ENCODE data around the gene AMDHD1.
A peak's percentile ranks its signal among the peaks of the same experiment; 100 is the strongest.

AMDHD1 gene

DNA sequence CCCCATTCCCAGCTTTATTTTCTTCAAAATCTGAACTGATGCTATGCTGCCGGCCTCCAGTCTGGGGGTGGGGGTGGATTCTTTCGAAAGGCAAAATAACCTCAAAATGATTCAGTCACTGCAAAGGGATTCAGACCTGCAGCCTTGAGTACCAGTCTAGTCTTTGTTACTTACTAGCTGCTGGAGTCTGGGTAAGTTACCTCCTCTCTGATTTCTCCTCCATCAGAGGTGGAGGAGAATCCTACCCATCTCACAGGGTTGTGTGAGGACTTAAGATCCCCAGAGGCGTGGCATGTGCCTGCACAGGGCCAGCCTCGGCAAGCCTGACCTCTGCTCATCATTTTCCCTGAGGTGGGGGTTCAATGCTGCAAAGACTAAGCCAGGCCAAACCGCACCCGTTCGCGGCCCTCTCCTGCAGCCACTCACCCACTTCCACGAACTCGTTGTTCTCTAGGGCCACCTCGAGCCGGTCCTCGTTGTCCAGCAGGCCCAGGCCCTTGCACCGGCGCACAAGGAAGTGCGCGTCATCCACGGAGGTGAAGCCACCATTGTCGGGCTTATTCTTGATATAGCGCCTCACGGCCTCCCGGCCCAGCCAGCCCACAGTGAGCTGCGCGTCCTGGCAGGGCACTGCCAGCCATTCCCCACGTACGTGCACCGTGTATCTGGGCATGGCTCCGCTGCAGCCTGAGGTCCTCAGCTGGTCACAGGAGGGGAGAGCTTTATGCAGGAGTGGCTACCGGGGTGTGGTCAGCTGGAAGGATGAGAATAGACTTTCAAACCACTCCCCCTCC lies 52.3 kb downstream of the AMDHD1 start:
- TF ChIP-seq FOXP2 (optimal IDR thresholded peaks at IDR 0.05; ENCODE audit: control extremely low read depth, extremely low read length, insufficient read depth) = no peak
- no peak for TF ChIP-seq POLR2AphosphoS5 (IDR thresholded peaks at IDR 0.05; ENCODE audit: borderline replicate concordance, low read depth, low read length)
- TF ChIP-seq EZH2 (IDR thresholded peaks at IDR 0.05) = no peak
- no peak overlapping the region for H3K27ac ChIP-seq
- H3K4me3 ChIP-seq = no peak overlapping the region

DNA sequence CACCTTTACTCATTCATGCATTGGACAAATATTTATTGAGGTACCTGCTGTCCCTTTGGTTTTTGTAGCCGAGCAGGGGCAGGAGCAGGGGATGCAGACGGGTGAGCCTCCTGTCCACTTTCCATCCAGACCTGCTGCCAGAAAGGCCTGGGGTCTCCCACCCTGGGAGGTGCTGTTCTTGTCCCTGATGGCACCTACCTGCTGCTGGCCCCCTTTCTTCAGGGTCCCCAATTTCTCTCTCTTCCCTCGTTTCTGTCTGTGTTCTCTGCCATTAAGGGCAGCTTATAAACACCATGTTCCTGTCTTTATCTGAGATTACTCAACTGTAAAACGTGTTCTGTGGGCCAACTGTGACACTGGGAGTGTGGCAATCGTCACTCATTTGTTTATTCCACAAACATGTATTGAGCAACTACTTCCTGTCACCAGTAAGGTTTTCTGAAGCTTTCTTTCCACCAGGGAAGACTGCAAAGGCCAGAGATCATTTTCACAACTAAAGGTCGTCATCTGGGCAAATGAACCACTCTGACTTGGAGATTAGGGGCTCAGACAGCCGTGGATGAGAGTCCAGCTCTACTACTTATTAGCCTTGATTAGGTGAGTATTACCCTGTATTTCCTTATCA lies 53.0 kb downstream of the AMDHD1 start, which contains the start of gene HAL:
HAL (minus strand) TSS at position 311 of the 625 bp plus-strand sequence. CDS start 434 bp downstream, outside the sequence.
- no peak within 1 kb of the TSS for H3K9ac ChIP-seq (ENCODE audit: insufficient read length)
- no peak within 1 kb of the TSS for H3K4me3 ChIP-seq
- TF ChIP-seq POLR2AphosphoS5 (IDR thresholded peaks at IDR 0.05; ENCODE audit: borderline replicate concordance, low read depth, low read length) (no peak), FOXP2 (optimal IDR thresholded peaks at IDR 0.05; ENCODE audit: control extremely low read depth, extremely low read length, insufficient read depth) (no peak)
- no peak within 1 kb of the TSS for H3K27ac ChIP-seq
- no peaks in the 10 kb centered on the region for H3K36me3 ChIP-seq (ENCODE audit: insufficient read depth, low read length)
- no peaks in the 10 kb centered on the region for H3K9me3 ChIP-seq (ENCODE audit: low read depth, low read length)
- no peak for DNase-seq (ENCODE audit: low read depth, low spot score)

More for the DNA sequence above, 52.3 kb downstream of the AMDHD1 start:
- DNase-seq (ENCODE audit: low read depth, low spot score) = no peak
- no peak overlapping the region for H3K9ac ChIP-seq (ENCODE audit: insufficient read length)
- H3K36me3 ChIP-seq (ENCODE audit: insufficient read depth, low read length) = no peaks in the 10 kb centered on the region
- no peaks in the 10 kb centered on the region for H3K9me3 ChIP-seq (ENCODE audit: low read depth, low read length)

DNA sequence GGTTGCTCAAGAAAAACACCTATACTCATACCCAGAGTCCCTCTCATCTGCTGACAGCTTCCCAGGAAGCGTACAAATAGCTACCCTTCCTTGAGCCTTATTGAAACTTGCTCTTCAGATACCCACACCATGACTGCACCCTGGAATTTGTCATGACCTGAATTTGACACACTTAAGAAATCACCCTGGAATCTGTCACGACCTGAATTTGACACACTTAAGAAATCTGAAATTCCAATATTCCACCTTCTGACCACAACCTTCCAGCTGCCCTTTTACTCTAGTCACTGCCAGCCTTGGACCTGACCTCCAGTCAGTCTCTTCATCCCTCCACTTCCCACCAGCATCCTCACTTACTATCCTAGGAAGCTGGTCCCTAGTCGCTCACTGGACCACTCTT lies 54.1 kb downstream of the AMDHD1 start:
- Histone ChIP-seq H3K9me3 (ENCODE audit: low read depth, low read length) (no peaks in the 10 kb centered on the region), H3K4me3 (no peak overlapping the region), H3K36me3 (ENCODE audit: insufficient read depth, low read length) (peaks cover 1% of the 10 kb centered on the region; the same call in 1 of the 2 replicates), H3K27ac (no peak overlapping the region), H3K9ac (ENCODE audit: insufficient read length) (no peak overlapping the region)
- TF ChIP-seq POLR2AphosphoS5 (IDR thresholded peaks at IDR 0.05; ENCODE audit: borderline replicate concordance, low read depth, low read length) = no peak
- no peak for TF ChIP-seq EZH2 (IDR thresholded peaks at IDR 0.05)
- TF ChIP-seq FOXP2 (optimal IDR thresholded peaks at IDR 0.05; ENCODE audit: control extremely low read depth, extremely low read length, insufficient read depth) = no peak
- no peak for DNase-seq (ENCODE audit: low read depth, low spot score)

DNA sequence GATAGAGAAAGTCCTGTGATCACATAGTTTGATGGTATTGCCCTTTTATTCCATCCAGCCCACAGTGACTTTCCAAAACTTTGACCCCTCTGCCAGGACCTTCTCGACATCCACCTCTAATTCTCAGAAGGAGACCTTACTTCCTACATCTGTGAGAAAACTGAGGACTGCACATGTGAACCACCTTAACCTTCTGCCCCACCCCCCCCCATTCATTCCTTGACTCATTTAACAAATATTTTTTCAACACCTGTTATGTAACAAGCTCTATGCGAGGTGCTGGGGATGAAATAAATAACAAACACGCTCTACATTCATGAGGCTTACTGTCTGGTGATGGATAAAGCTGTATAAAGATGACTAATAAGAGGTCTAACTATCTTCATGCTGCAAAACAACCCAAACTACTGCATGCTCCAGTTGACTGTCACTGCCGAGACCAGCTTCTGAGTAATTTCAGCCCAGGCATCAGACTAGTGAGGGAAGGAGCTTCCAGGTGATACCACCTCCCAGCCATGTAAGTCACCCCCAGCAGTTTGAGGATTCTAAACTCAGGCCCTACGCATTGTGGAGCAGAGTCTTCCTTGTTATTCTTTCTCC lies 54.9 kb downstream of the AMDHD1 start:
- Histone ChIP-seq H3K36me3 (ENCODE audit: insufficient read depth, low read length) (peaks cover 3% of the 10 kb centered on the region; the same call in 1 of the 2 replicates), H3K9ac (ENCODE audit: insufficient read length) (no peak overlapping the region), H3K9me3 (ENCODE audit: low read depth, low read length) (no peaks in the 10 kb centered on the region), H3K4me3 (no peak overlapping the region), H3K27ac (no peak overlapping the region)
- no peak for DNase-seq (ENCODE audit: low read depth, low spot score)
- TF ChIP-seq EZH2 (IDR thresholded peaks at IDR 0.05) = no peak
- no peak for TF ChIP-seq POLR2AphosphoS5 (IDR thresholded peaks at IDR 0.05; ENCODE audit: borderline replicate concordance, low read depth, low read length)
- TF ChIP-seq FOXP2 (optimal IDR thresholded peaks at IDR 0.05; ENCODE audit: control extremely low read depth, extremely low read length, insufficient read depth) = no peak

DNA sequence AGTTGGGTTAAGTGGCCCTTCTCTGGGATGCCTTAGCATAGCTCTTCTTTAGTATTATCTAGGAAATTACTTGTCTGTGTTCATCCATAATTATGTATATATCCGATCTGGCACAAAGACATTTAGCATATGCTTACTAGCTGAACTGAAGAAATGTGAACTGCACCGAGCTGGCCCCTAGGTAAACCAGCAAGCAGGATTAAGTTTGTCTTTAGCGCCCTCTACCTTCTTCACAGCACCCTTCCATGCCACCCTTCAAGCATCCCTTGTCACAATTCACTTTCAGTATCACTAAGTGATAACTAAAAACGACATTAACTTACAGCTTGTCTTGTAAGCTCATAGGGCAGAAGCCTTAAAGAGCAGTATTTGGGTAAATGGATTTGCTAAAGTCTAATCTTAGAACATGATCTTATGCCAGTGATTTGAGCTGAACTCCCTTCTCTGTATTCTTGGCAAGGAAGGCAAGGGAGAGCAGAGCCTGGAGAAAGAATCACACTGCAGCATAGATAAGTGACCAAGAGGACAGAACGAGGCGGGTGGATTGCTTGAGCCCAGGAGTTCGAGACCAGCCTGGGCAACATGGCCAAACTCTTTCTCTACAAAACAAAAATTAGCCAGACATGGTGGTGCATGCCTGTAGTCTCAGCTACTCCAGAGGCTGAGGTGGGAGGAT lies 55.6 kb downstream of the AMDHD1 start:
- H3K27ac ChIP-seq = no peak overlapping the region
- H3K4me3 ChIP-seq = no peak overlapping the region
- DNase-seq (ENCODE audit: low read depth, low spot score) = peak; percentile 35
- no peak for TF ChIP-seq POLR2AphosphoS5 (IDR thresholded peaks at IDR 0.05; ENCODE audit: borderline replicate concordance, low read depth, low read length)
- TF ChIP-seq EZH2 (IDR thresholded peaks at IDR 0.05) = no peak
- no peak for TF ChIP-seq FOXP2 (optimal IDR thresholded peaks at IDR 0.05; ENCODE audit: control extremely low read depth, extremely low read length, insufficient read depth)
- H3K9me3 ChIP-seq (ENCODE audit: low read depth, low read length) = no peaks in the 10 kb centered on the region
- H3K36me3 ChIP-seq (ENCODE audit: insufficient read depth, low read length) = peaks cover 3% of the 10 kb centered on the region; the same call in 1 of the 2 replicates
- no peak overlapping the region for H3K9ac ChIP-seq (ENCODE audit: insufficient read length)

DNA sequence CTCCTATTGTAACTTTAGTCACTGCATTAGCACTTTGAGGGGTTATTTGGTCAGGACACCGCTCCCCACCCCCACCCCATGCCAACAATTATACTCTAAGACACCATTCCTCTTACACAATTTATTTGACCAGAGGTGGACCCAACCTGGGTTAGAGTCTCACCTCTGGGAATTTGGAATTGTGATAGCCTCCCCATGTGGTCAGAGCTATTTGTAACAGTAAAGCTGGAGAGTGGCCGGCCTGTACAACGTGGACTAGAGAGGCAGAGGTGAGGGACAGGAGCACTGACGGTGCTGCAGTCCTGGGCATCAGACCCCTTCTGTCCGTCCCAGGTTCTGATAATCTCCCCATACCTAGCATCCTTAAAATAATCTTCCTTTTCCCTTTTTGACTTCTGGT lies 56.4 kb downstream of the AMDHD1 start:
- Histone ChIP-seq H3K9me3 (ENCODE audit: low read depth, low read length) (no peaks in the 10 kb centered on the region), H3K9ac (ENCODE audit: insufficient read length) (no peak overlapping the region), H3K36me3 (ENCODE audit: insufficient read depth, low read length) (peaks cover 7% of the 10 kb centered on the region), H3K27ac (no peak overlapping the region), H3K4me3 (no peak overlapping the region)
- no peak for TF ChIP-seq POLR2AphosphoS5 (IDR thresholded peaks at IDR 0.05; ENCODE audit: borderline replicate concordance, low read depth, low read length)
- no peak for DNase-seq (ENCODE audit: low read depth, low spot score)

DNA sequence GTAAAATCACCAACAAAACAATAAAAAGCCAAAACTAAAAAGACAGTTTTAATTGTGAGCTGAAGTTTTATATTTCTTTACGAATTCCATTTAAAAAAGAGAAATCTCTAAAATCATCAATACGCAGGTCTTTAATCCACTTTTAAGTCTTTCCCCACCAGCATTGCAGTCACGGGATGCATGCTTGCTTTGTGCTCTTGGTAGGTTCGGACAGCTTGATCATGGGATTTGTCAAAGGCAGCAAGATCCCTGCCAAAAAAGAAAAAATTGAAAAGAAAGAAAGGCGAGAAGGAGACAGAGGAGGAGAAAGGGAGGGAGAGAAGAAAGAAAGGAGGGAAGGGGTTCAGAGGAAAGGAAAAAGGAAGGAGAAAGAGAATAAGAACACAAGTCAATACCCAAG lies 57.7 kb downstream of the AMDHD1 start:
- TF ChIP-seq EZH2 (IDR thresholded peaks at IDR 0.05) (no peak), FOXP2 (optimal IDR thresholded peaks at IDR 0.05; ENCODE audit: control extremely low read depth, extremely low read length, insufficient read depth) (no peak), POLR2AphosphoS5 (IDR thresholded peaks at IDR 0.05; ENCODE audit: borderline replicate concordance, low read depth, low read length) (no peak)
- H3K27ac ChIP-seq = no peak overlapping the region
- H3K36me3 ChIP-seq (ENCODE audit: insufficient read depth, low read length) = peaks cover 16% of the 10 kb centered on the region
- H3K9ac ChIP-seq (ENCODE audit: insufficient read length) = no peak overlapping the region
- H3K9me3 ChIP-seq (ENCODE audit: low read depth, low read length) = no peaks in the 10 kb centered on the region
- DNase-seq (ENCODE audit: low read depth, low spot score) = no peak
- H3K4me3 ChIP-seq = no peak overlapping the region

DNA sequence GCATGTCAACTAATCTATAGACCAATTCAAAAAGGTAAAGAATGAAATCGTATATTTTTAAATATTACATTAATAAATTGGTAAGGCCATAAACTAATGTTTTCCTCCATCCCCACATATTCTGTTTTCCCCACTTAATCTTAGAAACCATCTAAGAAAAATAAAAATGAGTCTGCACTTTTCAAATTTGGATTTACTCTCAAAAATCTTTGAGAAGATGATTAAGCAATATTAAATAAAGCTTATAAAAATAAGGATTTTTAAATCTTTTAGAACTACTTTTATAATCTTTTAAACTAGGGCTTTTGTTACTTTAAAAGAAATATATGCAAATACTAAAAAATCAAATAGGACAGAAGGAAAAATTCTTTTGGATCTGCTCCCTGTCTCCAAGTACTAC lies 63.6 kb downstream of the AMDHD1 start:
- no peaks in the 10 kb centered on the region for H3K9me3 ChIP-seq (ENCODE audit: low read depth, low read length)
- TF ChIP-seq POLR2AphosphoS5 (IDR thresholded peaks at IDR 0.05; ENCODE audit: borderline replicate concordance, low read depth, low read length) (no peak), EZH2 (IDR thresholded peaks at IDR 0.05) (no peak), FOXP2 (optimal IDR thresholded peaks at IDR 0.05; ENCODE audit: control extremely low read depth, extremely low read length, insufficient read depth) (no peak)
- no peak overlapping the region for H3K9ac ChIP-seq (ENCODE audit: insufficient read length)
- H3K36me3 ChIP-seq (ENCODE audit: insufficient read depth, low read length) = peaks cover 37% of the 10 kb centered on the region
- no peak overlapping the region for H3K27ac ChIP-seq
- H3K4me3 ChIP-seq = no peak overlapping the region
- no peak for DNase-seq (ENCODE audit: low read depth, low spot score)
